Measurements from ENCODE around the gene LEAP2.

LEAP2 gene

DNA sequence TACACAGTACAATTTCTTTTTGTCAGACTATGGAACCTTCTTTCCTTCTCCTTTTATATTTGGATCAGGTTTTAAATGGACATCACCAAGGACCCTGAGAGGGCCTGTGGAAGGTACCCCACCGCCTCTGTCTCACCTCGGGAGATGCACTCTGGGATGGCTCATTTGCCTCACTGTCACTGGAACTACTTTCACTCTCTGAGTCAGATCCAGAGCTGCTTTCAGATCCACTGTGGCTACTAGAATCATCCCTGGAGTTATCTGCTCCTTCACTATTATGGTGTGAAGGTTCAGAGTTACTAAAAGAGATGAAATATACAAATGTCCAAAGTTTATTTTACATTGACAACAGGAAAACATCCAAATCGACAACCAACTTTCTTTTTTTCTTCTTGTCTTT, 24.6 kb downstream of the LEAP2 start:
- no peak overlapping the region for H3K9ac ChIP-seq
- H2AFZ ChIP-seq: no peak overlapping the region
- no peaks in the 10 kb centered on the region for H3K36me3 ChIP-seq (ENCODE audit: control insufficient read depth, insufficient read depth, low read length)
- no peak overlapping the region for H3K4me3 ChIP-seq (ENCODE audit: low read depth, low read length)
- H3K4me2 ChIP-seq (ENCODE audit: low read length): no peak overlapping the region
- no peaks in the 10 kb centered on the region for H3K4me1 ChIP-seq
- H3K79me2 ChIP-seq: peaks cover 7% of the 10 kb centered on the region
- H3K9me3 ChIP-seq (ENCODE audit: control insufficient read depth, low read length): no peaks in the 10 kb centered on the region
- H3K27me3 ChIP-seq (ENCODE audit: control insufficient read depth, insufficient read depth, low read length): no peaks in the 10 kb centered on the region
- TF ChIP-seq, protein P1, sequence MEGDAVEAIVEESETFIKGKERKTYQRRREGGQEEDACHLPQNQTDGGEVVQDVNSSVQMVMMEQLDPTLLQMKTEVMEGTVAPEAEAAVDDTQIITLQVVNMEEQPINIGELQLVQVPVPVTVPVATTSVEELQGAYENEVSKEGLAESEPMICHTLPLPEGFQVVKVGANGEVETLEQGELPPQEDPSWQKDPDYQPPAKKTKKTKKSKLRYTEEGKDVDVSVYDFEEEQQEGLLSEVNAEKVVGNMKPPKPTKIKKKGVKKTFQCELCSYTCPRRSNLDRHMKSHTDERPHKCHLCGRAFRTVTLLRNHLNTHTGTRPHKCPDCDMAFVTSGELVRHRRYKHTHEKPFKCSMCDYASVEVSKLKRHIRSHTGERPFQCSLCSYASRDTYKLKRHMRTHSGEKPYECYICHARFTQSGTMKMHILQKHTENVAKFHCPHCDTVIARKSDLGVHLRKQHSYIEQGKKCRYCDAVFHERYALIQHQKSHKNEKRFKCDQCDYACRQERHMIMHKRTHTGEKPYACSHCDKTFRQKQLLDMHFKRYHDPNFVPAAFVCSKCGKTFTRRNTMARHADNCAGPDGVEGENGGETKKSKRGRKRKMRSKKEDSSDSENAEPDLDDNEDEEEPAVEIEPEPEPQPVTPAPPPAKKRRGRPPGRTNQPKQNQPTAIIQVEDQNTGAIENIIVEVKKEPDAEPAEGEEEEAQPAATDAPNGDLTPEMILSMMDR (IDR thresholded peaks at IDR 0.05): no peak
- no peak overlapping the region for H3K27ac ChIP-seq

DNA sequence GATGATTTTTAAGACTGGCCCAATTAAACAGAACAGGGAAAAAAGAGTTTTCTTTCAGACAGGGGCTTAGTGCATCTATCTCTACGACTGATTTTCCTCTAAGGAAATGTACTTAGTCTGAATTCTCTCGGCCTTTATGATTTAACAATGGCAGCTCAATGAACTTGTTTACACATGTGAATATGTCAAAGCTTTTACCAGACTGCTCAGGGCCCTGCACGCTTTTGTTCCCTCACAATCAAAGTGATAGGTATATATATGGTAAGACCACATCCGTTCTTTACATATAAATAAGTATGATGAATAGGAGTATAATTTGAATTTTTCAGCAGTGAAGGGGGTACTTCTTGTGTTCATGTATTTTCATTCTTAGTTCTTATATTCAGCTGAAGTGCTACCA, 27.6 kb downstream of the LEAP2 start:
- Histone ChIP-seq H3K4me2 (ENCODE audit: low read length) (no peak overlapping the region), H2AFZ (no peak overlapping the region), H3K79me2 (peaks cover 5% of the 10 kb centered on the region), H3K4me1 (no peaks in the 10 kb centered on the region), H3K9me3 (ENCODE audit: control insufficient read depth, low read length) (no peaks in the 10 kb centered on the region), H3K36me3 (ENCODE audit: control insufficient read depth, insufficient read depth, low read length) (no peaks in the 10 kb centered on the region), H3K4me3 (ENCODE audit: low read depth, low read length) (no peak overlapping the region), H3K27ac (no peak overlapping the region), H3K9ac (no peak overlapping the region), H3K27me3 (ENCODE audit: control insufficient read depth, insufficient read depth, low read length) (no peaks in the 10 kb centered on the region)
- TF ChIP-seq, protein P1 (IDR thresholded peaks at IDR 0.05): no peak

DNA sequence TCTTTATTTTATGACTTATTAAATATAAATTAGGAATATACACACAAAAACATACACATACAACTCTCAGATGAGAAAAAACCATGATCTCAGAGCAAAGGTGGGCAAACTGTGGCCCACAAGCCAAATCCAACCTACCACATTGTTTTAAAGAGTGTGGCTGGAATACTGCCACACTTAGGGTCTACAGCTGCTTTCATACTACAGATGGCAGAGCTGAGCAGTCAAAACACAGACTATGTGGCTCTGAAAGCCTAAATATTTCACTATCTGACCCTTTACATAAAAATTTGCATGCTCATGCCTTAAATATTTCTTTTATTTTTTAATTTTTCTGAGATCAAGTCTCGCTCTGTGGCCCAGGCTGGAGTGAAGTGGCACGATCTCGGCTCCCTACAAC, 28.3 kb downstream of the LEAP2 start:
- Histone ChIP-seq H3K36me3 (ENCODE audit: control insufficient read depth, insufficient read depth, low read length) (no peaks in the 10 kb centered on the region), H2AFZ (no peak overlapping the region), H3K27ac (no peak overlapping the region), H3K4me2 (ENCODE audit: low read length) (no peak overlapping the region), H3K9ac (no peak overlapping the region), H3K27me3 (ENCODE audit: control insufficient read depth, insufficient read depth, low read length) (no peaks in the 10 kb centered on the region), H3K9me3 (ENCODE audit: control insufficient read depth, low read length) (no peaks in the 10 kb centered on the region), H3K4me1 (no peaks in the 10 kb centered on the region), H3K4me3 (ENCODE audit: low read depth, low read length) (no peak overlapping the region), H3K79me2 (peaks cover 7% of the 10 kb centered on the region)
- TF ChIP-seq, protein P1 (IDR thresholded peaks at IDR 0.05): no peak

DNA sequence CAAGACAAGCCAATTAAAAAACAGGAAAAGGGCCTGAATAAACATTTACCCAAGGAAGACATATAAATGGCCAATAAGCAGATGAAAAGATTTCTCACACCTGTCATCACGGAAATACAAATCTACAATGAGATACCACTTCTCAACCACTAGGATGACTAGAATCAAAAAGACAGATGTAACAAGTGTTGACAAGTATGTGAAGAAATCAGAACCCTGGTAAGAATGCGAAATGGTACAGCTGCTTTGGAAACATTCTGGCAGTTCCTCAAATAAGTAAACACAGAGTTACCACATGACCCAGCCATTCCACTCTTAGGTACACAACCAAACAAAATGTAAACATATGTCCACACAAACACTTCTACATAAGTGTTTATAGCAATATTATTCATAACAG, 32.5 kb downstream of the LEAP2 start:
- TF ChIP-seq, protein P1 (IDR thresholded peaks at IDR 0.05): no peak
- H3K4me2 ChIP-seq (ENCODE audit: low read length): no peak overlapping the region
- H3K27me3 ChIP-seq (ENCODE audit: control insufficient read depth, insufficient read depth, low read length): no peaks in the 10 kb centered on the region
- H3K36me3 ChIP-seq (ENCODE audit: control insufficient read depth, insufficient read depth, low read length): no peaks in the 10 kb centered on the region
- no peak overlapping the region for H3K9ac ChIP-seq
- no peak overlapping the region for H2AFZ ChIP-seq
- H3K9me3 ChIP-seq (ENCODE audit: control insufficient read depth, low read length): no peaks in the 10 kb centered on the region
- H3K27ac ChIP-seq: no peak overlapping the region
- H3K4me3 ChIP-seq (ENCODE audit: low read depth, low read length): no peak overlapping the region
- peaks cover 26% of the 10 kb centered on the region for H3K79me2 ChIP-seq
- no peaks in the 10 kb centered on the region for H3K4me1 ChIP-seq

DNA sequence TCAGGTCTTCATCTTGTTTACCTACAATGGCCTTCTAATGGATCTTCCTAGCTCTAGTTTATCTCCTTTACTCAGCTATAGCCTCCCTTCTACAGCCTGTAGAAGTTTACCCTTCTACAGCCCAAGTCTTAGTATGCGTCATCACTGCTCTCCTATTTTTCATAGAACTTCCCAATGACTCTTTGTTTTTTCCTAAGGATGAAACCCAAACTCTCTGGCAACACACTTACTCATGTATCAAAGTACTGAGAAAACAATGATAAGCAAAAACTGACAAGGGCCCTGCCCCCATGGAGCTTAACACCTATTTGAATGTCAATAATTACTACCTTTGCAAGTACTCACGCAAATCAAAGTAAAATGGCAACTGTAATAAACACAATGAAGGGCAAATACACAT, 33.7 kb downstream of the LEAP2 start:
- H3K4me2 ChIP-seq (ENCODE audit: low read length): no peak overlapping the region
- no peaks in the 10 kb centered on the region for H3K36me3 ChIP-seq (ENCODE audit: control insufficient read depth, insufficient read depth, low read length)
- no peak overlapping the region for H3K27ac ChIP-seq
- H3K9me3 ChIP-seq (ENCODE audit: control insufficient read depth, low read length): no peaks in the 10 kb centered on the region
- peaks cover 29% of the 10 kb centered on the region for H3K79me2 ChIP-seq
- H3K4me3 ChIP-seq (ENCODE audit: low read depth, low read length): no peak overlapping the region
- no peak overlapping the region for H3K9ac ChIP-seq
- H2AFZ ChIP-seq: no peak overlapping the region
- no peaks in the 10 kb centered on the region for H3K4me1 ChIP-seq
- TF ChIP-seq, protein P1 (IDR thresholded peaks at IDR 0.05): no peak
- no peaks in the 10 kb centered on the region for H3K27me3 ChIP-seq (ENCODE audit: control insufficient read depth, insufficient read depth, low read length)

All from parathyroid adenoma (tissue), 2 donors.